H1 (cell line): ENCODE data around the gene OPRD1. TPM values are rescaled to one million over a fixed set of nuclear protein-coding genes. Genes with fewer than 3 reads are reported as not detected.

Experiments
- CTCF ChIA-PET: fragments of 300-600 bp; sonication (Branson Sonifier 250); formaldehyde crosslinking; loops from one replicate; lab custom pipeline; 2021; ENCODE audit not compliant: partially characterized antibody; lab: Charles Lee
- POLR2A ChIA-PET: fragments of 300-600 bp; sonication (Branson Sonifier 250); formaldehyde crosslinking; loops from one replicate; lab custom pipeline; 2021; ENCODE audit warnings: inconsistent platforms; ENCODE audit not compliant: partially characterized antibody; lab: Charles Lee
- DNase-seq, 2 experiments: peaks; one replicate each; pipeline versions ENCODE4 v3.0.0 to v3.0.0-alpha.2; 2010 to 2022; ENCODE audit warnings: low spot score in 2 of 2, low read depth in 1 of 2, mixed read lengths in 1 of 2
- FAIRE-seq: peaks from 2 replicates; lab custom pipeline; 2011; peaks lifted over from hg19 to GRCh38; lab: Jason Lieb, UNC
- H2AFZ ChIP-seq: 2 replicates; pipeline ENCODE4 v1.8.1; 2012; ENCODE audit warnings: low read length, inconsistent platforms
- H2AK5ac ChIP-seq: 2 replicates; pipeline ENCODE4 v1.6.1; 2013; ENCODE audit warnings: low read depth, low read length
- H2BK120ac ChIP-seq: replicated peaks from 2 replicates; pipeline ENCODE3; 2013; ENCODE audit warnings: low read depth, low read length, inconsistent platforms
- H2BK12ac ChIP-seq: 2 replicates; pipeline ENCODE4 v1.6.1; 2013; ENCODE audit warnings: low read depth, low read length
- H2BK15ac ChIP-seq: 2 replicates; pipeline ENCODE4 v1.6.1; 2013; ENCODE audit warnings: low read length
- H2BK20ac ChIP-seq: 2 replicates; pipeline ENCODE4 v1.6.1; 2013; ENCODE audit warnings: low read length
- H2BK5ac ChIP-seq: 2 replicates; pipeline ENCODE4 v1.6.1; 2013; ENCODE audit warnings: low read depth, low read length
- H3K14ac ChIP-seq: 2 replicates; pipeline ENCODE4 v1.6.1; 2013; ENCODE audit warnings: inconsistent platforms; ENCODE audit not compliant: insufficient read length
- H3K18ac ChIP-seq: 2 replicates; pipeline ENCODE4 v1.6.1; 2013; ENCODE audit warnings: low read length; ENCODE audit errors: extremely low read depth
- H3K23ac ChIP-seq: 2 replicates; pipeline ENCODE4 v1.6.1; 2013; ENCODE audit warnings: inconsistent platforms; ENCODE audit not compliant: insufficient read length
- H3K23me2 ChIP-seq: 2 replicates; pipeline ENCODE4 v1.6.1; 2013; ENCODE audit warnings: low read depth, low read length
- H3K27ac ChIP-seq: 2 replicates; pipeline ENCODE4 v1.6.1; 2011; ENCODE audit warnings: low read depth, low read length, inconsistent platforms
- H3K27me3 ChIP-seq, 4 experiments: replicated peaks in 1 of 4; 1 replicate in 1 of 4; 2 replicates in 3 of 4; pipeline versions ENCODE4 v1.6.1 to v1.8.1; 2011 to 2013; ENCODE audit warnings: low read length in 3 of 4, mild to moderate bottlenecking in 3 of 4, inconsistent platforms in 2 of 4, mixed read lengths in 2 of 4, moderate library complexity in 1 of 4; ENCODE audit not compliant: control insufficient read depth in 3 of 4, insufficient read depth in 3 of 4; ENCODE audit errors: extremely low read depth in 1 of 4
- H3K36me3 ChIP-seq, 4 experiments: 2 replicates each; pipeline versions ENCODE4 v1.6.1 to v1.8.1; 2011 to 2013; ENCODE audit warnings: mild to moderate bottlenecking in 4 of 4, low read length in 3 of 4, moderate library complexity in 2 of 4, control low read depth in 1 of 4, inconsistent platforms in 1 of 4; ENCODE audit not compliant: insufficient read depth in 4 of 4, control insufficient read depth in 2 of 4
- H3K4ac ChIP-seq: replicated peaks from 2 replicates; pipeline ENCODE3; 2013; ENCODE audit warnings: low read length, low read depth, mixed read lengths, inconsistent platforms; ENCODE audit not compliant: insufficient read length
- H3K4me1 ChIP-seq, 4 experiments: replicated peaks in 1 of 4; 1 replicate in 1 of 4; 2 replicates in 3 of 4; pipeline versions ENCODE4 v1.6.1 to v1.8.1; 2011 to 2013; ENCODE audit warnings: low read length in 3 of 4, inconsistent platforms in 2 of 4, mixed read lengths in 1 of 4; ENCODE audit not compliant: insufficient read depth in 4 of 4, control insufficient read depth in 3 of 4
- H3K4me2 ChIP-seq, 2 experiments: 2 replicates each; pipeline versions ENCODE4 v1.6.1 to v1.8.1; 2011 to 2013; ENCODE audit warnings: low read depth in 2 of 2, low read length in 2 of 2, control low read depth in 1 of 2, inconsistent platforms in 1 of 2, mild to moderate bottlenecking in 1 of 2; ENCODE audit not compliant: insufficient read depth in 1 of 2
- H3K4me3 ChIP-seq, 4 experiments: fragments of 200-600, 300-600 bp in 1 of 4; sonication (generic), shearing (Covaris generic), sonication (Bioruptor Twin) in 1 of 4; 2 replicates each; pipeline versions ENCODE4 v1.5.1 to v1.8.1; 2011 to 2016; ENCODE audit warnings: low read length in 4 of 4, low read depth in 3 of 4, control low read depth in 2 of 4, inconsistent platforms in 2 of 4, mild to moderate bottlenecking in 2 of 4, mixed read lengths in 1 of 4, moderate library complexity in 1 of 4; ENCODE audit not compliant: insufficient read depth in 2 of 4; ENCODE audit errors: extremely low read depth in 1 of 4
- H3K56ac ChIP-seq: replicated peaks from 2 replicates; pipeline ENCODE3; 2013; ENCODE audit warnings: low read depth, mild to moderate bottlenecking, mixed read lengths, low read length, inconsistent platforms; ENCODE audit not compliant: insufficient read length
- H3K79me1 ChIP-seq: 2 replicates; pipeline ENCODE4 v1.6.1; 2013; ENCODE audit warnings: low read depth, low read length, control low read depth
- H3K79me2 ChIP-seq, 2 experiments: 2 replicates each; pipeline versions ENCODE4 v1.6.1 to v1.8.1; 2012 to 2013; ENCODE audit warnings: low read length in 2 of 2, mild to moderate bottlenecking in 2 of 2, inconsistent platforms in 1 of 2; ENCODE audit not compliant: insufficient read depth in 2 of 2, control insufficient read depth in 1 of 2
- H3K9ac ChIP-seq, 4 experiments: replicated peaks in 1 of 4; 1 replicate in 1 of 4; 2 replicates in 3 of 4; pipeline versions ENCODE4 v1.6.1 to v1.8.1; 2011 to 2013; ENCODE audit warnings: low read depth in 3 of 4, low read length in 3 of 4, control low read depth in 2 of 4, mild to moderate bottlenecking in 2 of 4, moderate library complexity in 2 of 4, inconsistent platforms in 1 of 4; ENCODE audit errors: extremely low read depth in 1 of 4
- H3K9me3 ChIP-seq, 2 experiments: 2 replicates each; pipeline versions ENCODE4 v1.6.1 to v1.8.1; 2012 to 2013; ENCODE audit warnings: mild to moderate bottlenecking in 2 of 2, moderate library complexity in 2 of 2, control low read depth in 1 of 2, inconsistent platforms in 1 of 2, low read depth in 1 of 2, low read length in 1 of 2, mixed read lengths in 1 of 2; ENCODE audit not compliant: insufficient read depth in 2 of 2
- H4K20me1 ChIP-seq, 2 experiments: replicated peaks in 1 of 2; 2 replicates each; pipeline versions ENCODE3 to v1.8.1; 2011 to 2013; ENCODE audit warnings: inconsistent platforms in 2 of 2, low read length in 2 of 2, mild to moderate bottlenecking in 1 of 2; ENCODE audit not compliant: insufficient read depth in 2 of 2, control insufficient read depth in 1 of 2
- H4K5ac ChIP-seq: 2 replicates; pipeline ENCODE4 v1.6.1; 2013; ENCODE audit warnings: low read length, low read depth, mixed read lengths, inconsistent platforms; ENCODE audit not compliant: insufficient read length
- H4K8ac ChIP-seq: 2 replicates; pipeline ENCODE4 v1.8.0; 2013; ENCODE audit warnings: mild to moderate bottlenecking, moderate library complexity, low read length, inconsistent platforms; ENCODE audit not compliant: insufficient read depth; ENCODE audit errors: extremely low read depth
- H4K91ac ChIP-seq: replicated peaks from 2 replicates; pipeline ENCODE3; 2013; ENCODE audit warnings: low read length, mixed read lengths, inconsistent platforms; ENCODE audit not compliant: insufficient read length
- CEBPB ChIP-seq: IDR thresholded peaks from 2 replicates; pipeline ENCODE4 v1.6.1; 2012; ENCODE audit warnings: low read depth, low read length
- NANOG ChIP-seq: IDR thresholded peaks from 2 replicates; pipeline ENCODE4 v1.6.1; 2011; ENCODE audit warnings: low read length, low read depth, mild to moderate bottlenecking, inconsistent platforms; ENCODE audit not compliant: insufficient read depth, poor library complexity, severe bottlenecking
- WGBS, 2 experiments: shearing (Covaris generic) in 1 of 2; methylation state at CpG; one replicate each; pipeline versions ENCODE4 v1.1.6 to v1.1.7; 2013 to 2015; ENCODE audit warnings: low lambda C conversion rate in 2 of 2, mixed read lengths in 2 of 2, inconsistent platforms in 1 of 2, low coverage in 1 of 2, missing lambda C conversion rate in 1 of 2; ENCODE audit not compliant: insufficient replicate concordance in 2 of 2, insufficient coverage in 1 of 2, insufficient read length in 1 of 2; ENCODE audit errors: extremely low coverage in 1 of 2, missing lambda C conversion rate in 1 of 2; 5-methylcytosine and 5-hydroxymethylcytosine counted together
- polyA plus RNA-seq, 7 experiments: library from polyadenylated mRNA; depleted of rRNA in 3 of 7; stranded (reverse) in 5 of 7; unstranded in 2 of 7; fragments of >200 nt in 5 of 7; fragments of 200-250 nt in 2 of 7; gene quantifications; 1 replicate in 5 of 7; 2 replicates in 1 of 7; 4 replicates in 1 of 7; pipeline versions ENCODE4 v1.2.1 to v1.2.3, GENCODE V29; 2011 to 2013; ENCODE audit warnings: missing spikeins in 2 of 7, mixed read lengths in 2 of 7
- total RNA-seq: library from RNA; stranded (reverse); fragmentation: NEBNext Ultra II Directional; extraction: Animal tissue kit (Norgen Biotek cat#: 25700); gene quantifications from 2 replicates; pipeline ENCODE4 v1.2.1, GENCODE V29; 2021

Gene OPRD1
- total and polyA plus RNA-seq, 2 of the 8 experiments (the other 6 are each of a cell fraction or from before 2014, with no cell fraction given) = 2.6 to 3.7 TPM

DNA sequence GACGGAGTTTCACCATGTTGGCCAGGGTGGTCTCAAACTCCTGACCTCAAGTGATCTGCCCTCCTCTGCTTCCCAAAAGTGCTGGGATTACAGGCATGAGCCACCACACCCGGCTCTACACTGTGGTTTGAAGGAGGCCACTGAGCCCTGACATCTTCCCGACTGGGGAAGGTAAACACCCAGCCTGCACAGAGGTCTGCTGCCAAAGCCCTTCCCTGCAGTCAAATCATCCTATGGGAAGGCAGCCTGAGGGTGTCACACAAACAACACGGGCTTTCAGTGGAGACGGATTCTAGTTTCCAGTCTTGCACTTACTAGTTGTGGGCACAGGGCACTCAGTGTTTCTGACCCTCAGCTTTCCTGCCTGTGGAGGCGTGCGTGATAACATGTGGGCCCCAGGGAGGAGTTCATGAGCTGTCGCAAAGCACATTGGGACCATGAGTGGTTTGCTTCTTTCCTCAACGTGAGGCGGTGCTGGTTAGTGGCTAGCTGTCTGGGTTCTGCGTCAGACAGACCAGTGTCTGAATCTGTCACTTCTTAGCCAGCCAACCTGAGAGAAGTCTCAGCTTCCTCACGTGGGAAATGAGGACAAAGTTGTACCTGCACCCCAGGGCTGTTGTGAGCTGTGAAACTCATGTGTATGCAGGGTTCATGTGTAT is 21.5 kb upstream of the OPRD1 start:
- no peaks in the 10 kb centered on the region for H3K9me3 ChIP-seq
- H4K8ac ChIP-seq = no peak overlapping the region
- no peak overlapping the region for H3K23ac ChIP-seq
- H2AFZ ChIP-seq = 0 out of 2 replicates have a peak overlapping the region, but pooled peaks have one; percentile 34
- ChIA-PET POLR2A (interaction anchor here (1.1 to 1.3 kb wide), 2 partner anchors 13 to 147 kb away, joined by 3 to 4 read pairs; partner anchors contain the start of gene TAF12), CTCF (interaction anchor here (0.9 to 3.0 kb wide), 5 partner anchors 11 to 108 kb away, joined by 3 to 18 read pairs (median 4); no protein-coding TSS in a partner anchor)
- H3K4me2 ChIP-seq = no peak overlapping the region
- WGBS, 2 experiments = 89% methylated on average over 12 of the region's 12 CpGs; no CpG with 5 or more reads in 1 of the 2 experiments
- H3K18ac ChIP-seq = no peak overlapping the region
- DNase-seq = no peak
- H3K4ac ChIP-seq = no peak overlapping the region
- no peak overlapping the region for H4K91ac ChIP-seq
- no peak overlapping the region for H3K14ac ChIP-seq
- no peaks in the 10 kb centered on the region for H3K79me1 ChIP-seq
- no peaks in the 10 kb centered on the region for H3K79me2 ChIP-seq
- no peak overlapping the region for H3K4me3 ChIP-seq
- no peaks in the 10 kb centered on the region for H3K23me2 ChIP-seq
- no peak overlapping the region for H2BK120ac ChIP-seq
- no peak overlapping the region for H3K56ac ChIP-seq
- H3K36me3 ChIP-seq = no peaks in the 10 kb centered on the region
- H2AK5ac ChIP-seq = no peak overlapping the region
- peak overlapping the region; percentile 36 for H2BK15ac ChIP-seq
- no peaks in the 10 kb centered on the region for H3K27me3 ChIP-seq
- H3K4me1 ChIP-seq = peaks cover 0 to 3% (median 0%) of the 10 kb centered on the region in 4 experiments; a peak in 1 of 7 replicates
- no peak overlapping the region for H2BK5ac ChIP-seq
- no peak overlapping the region for H3K27ac ChIP-seq
- FAIRE-seq = no peak
- H2BK12ac ChIP-seq = peak overlapping the region; percentile 84; the same call in 1 of the 2 replicates
- no peaks in the 10 kb centered on the region for H4K20me1 ChIP-seq
- no peak overlapping the region for H4K5ac ChIP-seq
- H3K9ac ChIP-seq = no peak overlapping the region
- TF ChIP-seq NANOG (no peak), CEBPB (no peak)
- peak overlapping the region; percentile 90; the same call in 1 of the 2 replicates for H2BK20ac ChIP-seq
